OCI-LY7 (cell line): ENCODE results near the gene HEY2. TPM values are rescaled to one million over a fixed set of nuclear protein-coding genes. Genes with fewer than 3 reads are reported as not detected.

Experiments used
- BruUV-seq: library from RNA; stranded (reverse); fragments of 400-500 nt; replicated peaks from 2 replicates; lab custom pipeline; 2021; lab: Mats Ljungman, UMichigan
- CTCF ChIA-PET: fragments of 300-600 bp; sonication (Branson Sonifier 250); formaldehyde crosslinking; loops from one replicate; lab custom pipeline; 2022; ENCODE audit warnings: antibody characterized with exemption; ENCODE audit not compliant: unreplicated experiment; lab: Charles Lee
- POLR2A ChIA-PET: fragments of 300-600 bp; sonication (Branson Sonifier 250); formaldehyde crosslinking; loops from one replicate; lab custom pipeline; 2022; ENCODE audit warnings: antibody characterized with exemption; lab: Charles Lee
- DNase-seq: peaks from one replicate; pipeline ENCODE4 v3.0.0-alpha.2; 2015; ENCODE audit warnings: low spot score
- H2AFZ ChIP-seq: fragments of 200-600 bp; sonication (generic), shearing (Covaris generic); 2 replicates; pipeline ENCODE4 v1.6.1; 2014; ENCODE audit warnings: mild to moderate bottlenecking, antibody characterized with exemption, low read length, moderate library complexity
- H3K27ac ChIP-seq: fragments of 200-600 bp; sonication (generic); 2 replicates; pipeline ENCODE4 v1.5.1; 2014; ENCODE audit warnings: mixed run types, low read depth, mild to moderate bottlenecking, moderate library complexity, low read length, inconsistent platforms; ENCODE audit not compliant: poor library complexity, severe bottlenecking
- H3K36me3 ChIP-seq: fragments of 200-600 bp; sonication (generic); 2 replicates; pipeline ENCODE4 v1.6.1; 2014; ENCODE audit warnings: mild to moderate bottlenecking, antibody characterized with exemption, low read length, moderate library complexity, mixed read lengths; ENCODE audit not compliant: insufficient read depth
- H3K4me1 ChIP-seq: fragments of 200-600 bp; sonication (generic); 2 replicates; pipeline ENCODE4 v1.5.1; 2014; ENCODE audit warnings: mild to moderate bottlenecking, low read length; ENCODE audit not compliant: insufficient read depth, poor library complexity, severe bottlenecking
- H3K4me2 ChIP-seq: fragments of 200-600 bp; sonication (generic); 2 replicates; pipeline ENCODE4 v1.6.1; 2014; ENCODE audit warnings: mild to moderate bottlenecking, low read length
- H3K4me3 ChIP-seq: fragments of 200-600 bp; sonication (generic); 2 replicates; pipeline ENCODE4 v1.5.1; 2014; ENCODE audit warnings: mild to moderate bottlenecking, low read depth, low read length; ENCODE audit not compliant: poor library complexity, severe bottlenecking
- H3K79me2 ChIP-seq: fragments of 200-600 bp; sonication (generic); 2 replicates; pipeline ENCODE4 v1.6.1; 2016; ENCODE audit warnings: low read depth, mild to moderate bottlenecking, low read length, moderate library complexity, mixed read lengths; ENCODE audit not compliant: insufficient read depth
- H3K9me2 ChIP-seq: fragments of 200-600 bp; sonication (generic); 2 replicates; pipeline ENCODE4 v1.6.1; 2016; ENCODE audit warnings: mild to moderate bottlenecking, low read length, mixed read lengths; ENCODE audit not compliant: insufficient read depth
- H3K9me3 ChIP-seq: fragments of 200-600 bp; sonication (generic); 2 replicates; pipeline ENCODE4 v1.6.1; 2014; ENCODE audit warnings: mild to moderate bottlenecking, mixed run types, low read length, mixed read lengths
- H4K20me1 ChIP-seq: fragments of 200-600 bp; sonication (generic); 2 replicates; pipeline ENCODE4 v1.6.1; 2014; ENCODE audit warnings: mild to moderate bottlenecking, antibody characterized with exemption, low read length, moderate library complexity, mixed read lengths; ENCODE audit not compliant: insufficient read depth
- EZH2phosphoT487 ChIP-seq: fragments of 200-600 bp; sonication (generic); IDR thresholded peaks from 2 replicates; pipeline ENCODE4 v1.6.1; 2018; ENCODE audit warnings: low read depth, borderline replicate concordance, mild to moderate bottlenecking, mixed run types, antibody characterized with exemption, low read length, moderate library complexity, mixed read lengths
- intact Hi-C: fragments of 100-400 bp; cut with micrococcal nuclease; formaldehyde crosslinking; loops from one replicate; pipeline ENCODE4 v1.10.0; 2022; ENCODE audit not compliant: unreplicated experiment
- total RNA-seq, 2 experiments: library from RNA; depleted of rRNA in 1 of 2; stranded (reverse); fragments of >200 nt in 1 of 2; shearing (Covaris generic) in 1 of 2; gene quantifications; 2 replicates each; pipeline ENCODE4 v1.2.3, GENCODE V29; 2014 to 2022
- TF ChIP-seq, protein P1 (sequence below): fragments of 200-600 bp; sonication (generic); conservative IDR thresholded peaks from 2 replicates; pipeline ENCODE4 v1.5.1; 2014; ENCODE audit warnings: mild to moderate bottlenecking, antibody characterized with exemption, low read length, moderate library complexity, mixed read lengths

Gene HEY2
- total RNA-seq, 2 experiments from 2014 or later = 0.32 to 1.3 TPM

DNA sequence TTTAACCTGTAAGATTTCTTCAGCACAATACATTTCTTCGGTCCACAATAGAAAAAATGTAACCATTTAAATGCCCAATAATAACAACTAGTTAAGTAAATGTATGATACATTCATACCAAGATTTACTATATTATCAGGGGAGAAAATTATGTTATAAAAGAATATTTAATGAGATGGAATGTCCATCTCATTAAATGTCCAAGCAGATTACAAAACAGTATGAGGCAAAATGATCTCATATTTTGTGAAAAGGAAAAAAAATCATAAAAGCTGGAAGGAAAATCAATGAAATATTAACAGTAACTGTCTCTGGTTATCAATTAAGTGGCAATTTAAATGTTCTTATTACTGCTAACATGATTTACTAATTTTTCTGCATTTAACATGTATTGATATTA lies 10.1 kb upstream of the HEY2 start:
- Histone ChIP-seq H3K36me3 (no peaks in the 10 kb centered on the region), H3K4me2 (no peak overlapping the region), H3K27ac (no peak overlapping the region), H2AFZ (no peak overlapping the region), H4K20me1 (no peaks in the 10 kb centered on the region), H3K79me2 (no peaks in the 10 kb centered on the region), H3K9me2 (no peaks in the 10 kb centered on the region), H3K4me3 (no peak overlapping the region), H3K9me3 (no peaks in the 10 kb centered on the region), H3K4me1 (no peaks in the 10 kb centered on the region)
- CTCF ChIA-PET = no interaction called here
- intact Hi-C loops = no loop called here
- POLR2A ChIA-PET = no interaction called here
- BruUV-seq = no TSS peak
- no peak for TF ChIP-seq EZH2phosphoT487
- TF ChIP-seq, protein P1, sequence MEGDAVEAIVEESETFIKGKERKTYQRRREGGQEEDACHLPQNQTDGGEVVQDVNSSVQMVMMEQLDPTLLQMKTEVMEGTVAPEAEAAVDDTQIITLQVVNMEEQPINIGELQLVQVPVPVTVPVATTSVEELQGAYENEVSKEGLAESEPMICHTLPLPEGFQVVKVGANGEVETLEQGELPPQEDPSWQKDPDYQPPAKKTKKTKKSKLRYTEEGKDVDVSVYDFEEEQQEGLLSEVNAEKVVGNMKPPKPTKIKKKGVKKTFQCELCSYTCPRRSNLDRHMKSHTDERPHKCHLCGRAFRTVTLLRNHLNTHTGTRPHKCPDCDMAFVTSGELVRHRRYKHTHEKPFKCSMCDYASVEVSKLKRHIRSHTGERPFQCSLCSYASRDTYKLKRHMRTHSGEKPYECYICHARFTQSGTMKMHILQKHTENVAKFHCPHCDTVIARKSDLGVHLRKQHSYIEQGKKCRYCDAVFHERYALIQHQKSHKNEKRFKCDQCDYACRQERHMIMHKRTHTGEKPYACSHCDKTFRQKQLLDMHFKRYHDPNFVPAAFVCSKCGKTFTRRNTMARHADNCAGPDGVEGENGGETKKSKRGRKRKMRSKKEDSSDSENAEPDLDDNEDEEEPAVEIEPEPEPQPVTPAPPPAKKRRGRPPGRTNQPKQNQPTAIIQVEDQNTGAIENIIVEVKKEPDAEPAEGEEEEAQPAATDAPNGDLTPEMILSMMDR = no peak
- DNase-seq = no peak

DNA sequence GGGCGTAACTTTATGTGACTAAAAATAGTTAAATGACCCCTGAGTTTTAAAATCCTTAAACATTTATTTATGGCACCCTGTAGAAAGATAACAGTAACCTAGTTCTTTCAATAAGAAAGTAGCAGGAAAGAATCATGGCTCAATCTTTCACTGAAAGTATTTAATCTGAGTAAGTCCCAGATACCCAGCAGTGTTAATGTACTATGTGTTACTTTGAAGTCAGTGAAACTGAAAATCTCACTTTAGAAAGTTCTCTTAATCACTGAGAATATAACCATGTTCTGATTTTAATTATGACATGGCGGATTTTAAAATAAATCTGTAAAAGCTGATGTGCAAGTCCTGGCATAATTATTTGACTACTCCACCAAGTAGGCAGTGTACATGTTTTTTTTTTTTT lies 8.1 kb upstream of the HEY2 start:
- Histone ChIP-seq H3K79me2 (no peaks in the 10 kb centered on the region), H3K4me1 (no peaks in the 10 kb centered on the region), H3K27ac (no peak overlapping the region), H3K9me2 (no peaks in the 10 kb centered on the region), H3K9me3 (no peaks in the 10 kb centered on the region), H4K20me1 (no peaks in the 10 kb centered on the region), H2AFZ (no peak overlapping the region), H3K4me2 (no peak overlapping the region), H3K36me3 (no peaks in the 10 kb centered on the region), H3K4me3 (no peak overlapping the region)
- POLR2A ChIA-PET = interaction anchor here (0.5 to 0.7 kb wide), 2 partner anchors 50 to 253 kb away, joined by 3 read pairs; no protein-coding TSS in a partner anchor
- intact Hi-C loops = no loop called here
- no peak for DNase-seq
- TF ChIP-seq, protein P1 = no peak
- TF ChIP-seq EZH2phosphoT487 = no peak
- no TSS peak for BruUV-seq
- CTCF ChIA-PET = no interaction called here

DNA sequence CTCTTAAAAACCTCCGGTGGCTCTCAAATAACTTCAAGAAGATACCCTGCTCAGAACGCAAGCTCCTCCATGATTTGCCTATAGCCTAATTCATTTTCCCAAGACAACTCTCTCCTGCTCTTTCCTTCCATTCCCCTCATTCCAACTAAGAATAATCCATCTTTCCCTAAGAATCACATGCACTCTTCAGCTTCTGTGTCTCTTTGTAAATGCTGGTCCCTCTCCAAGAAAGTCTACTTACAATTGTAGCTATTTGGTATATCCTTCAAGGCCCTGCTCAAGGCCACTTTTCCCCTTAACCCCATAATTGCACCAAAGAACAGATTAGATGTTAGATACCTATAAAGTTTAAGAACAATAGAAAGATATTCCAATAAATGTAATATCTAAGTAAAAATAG lies 7.4 kb upstream of the HEY2 start:
- no peak overlapping the region for H3K4me3 ChIP-seq
- no peaks in the 10 kb centered on the region for H3K9me3 ChIP-seq
- no peaks in the 10 kb centered on the region for H3K36me3 ChIP-seq
- no peak overlapping the region for H3K27ac ChIP-seq
- H4K20me1 ChIP-seq = no peaks in the 10 kb centered on the region
- DNase-seq = no peak
- H3K4me1 ChIP-seq = peaks cover 5% of the 10 kb centered on the region
- H3K4me2 ChIP-seq = no peak overlapping the region
- no peaks in the 10 kb centered on the region for H3K9me2 ChIP-seq
- no peak for TF ChIP-seq EZH2phosphoT487
- TF ChIP-seq, protein P1 = no peak
- CTCF ChIA-PET = no interaction called here
- BruUV-seq = no TSS peak
- no peaks in the 10 kb centered on the region for H3K79me2 ChIP-seq
- no peak overlapping the region for H2AFZ ChIP-seq
- POLR2A ChIA-PET = interaction anchor here (0.6 kb wide), 1 partner anchor 1234 kb away, joined by 3 read pairs; no protein-coding TSS in a partner anchor
- intact Hi-C loops = no loop called here
